Measurements from ENCODE around the gene SLX9. TPM values are rescaled to one million over a fixed set of nuclear protein-coding genes. Genes with fewer than 3 reads are reported as not detected.
A peak's percentile ranks its signal among the peaks of the same experiment; 100 is the strongest.

The SLX9 gene
- total RNA-seq, 1 experiment from 2014 or later, result 74.3 TPM

DNA sequence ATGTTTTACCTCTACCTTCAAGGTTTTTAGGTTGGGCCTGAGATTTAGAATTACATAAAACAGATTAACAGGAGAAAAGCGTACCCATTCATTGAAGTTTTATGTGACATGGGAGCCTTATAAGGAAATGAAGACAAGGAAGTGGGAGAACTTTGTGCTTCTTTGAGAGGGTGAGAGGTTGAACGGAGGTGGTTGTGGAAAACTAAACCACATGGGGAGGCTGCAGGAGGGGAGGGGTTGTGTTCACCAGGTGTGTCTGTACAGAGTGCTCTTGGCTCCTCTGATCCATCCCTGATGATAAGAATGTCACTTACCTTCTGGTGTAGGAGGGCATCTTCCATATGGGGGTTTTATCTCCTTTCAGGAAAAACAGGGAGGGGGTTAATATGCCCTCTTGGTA is 2.7 kb downstream of the SLX9 start:
- no peak overlapping the region for H3K9ac ChIP-seq (ENCODE audit: extremely low read depth, insufficient read length, low read length)
- peaks cover 29 to 53% (median 50%) of the 10 kb centered on the region in 3 experiments; a peak in 6 of 7 replicates for H3K36me3 Mint-ChIP-seq (ENCODE audit: insufficient read depth in 1 of 3, low read depth in 3 of 3)
- H3K23ac ChIP-seq (ENCODE audit: insufficient read length, low read depth, low read length), result no peak overlapping the region
- H3K9me3 ChIP-seq (ENCODE audit: control insufficient read depth, low read depth, low read length), result no peaks in the 10 kb centered on the region
- TF ChIP-seq, protein P1, sequence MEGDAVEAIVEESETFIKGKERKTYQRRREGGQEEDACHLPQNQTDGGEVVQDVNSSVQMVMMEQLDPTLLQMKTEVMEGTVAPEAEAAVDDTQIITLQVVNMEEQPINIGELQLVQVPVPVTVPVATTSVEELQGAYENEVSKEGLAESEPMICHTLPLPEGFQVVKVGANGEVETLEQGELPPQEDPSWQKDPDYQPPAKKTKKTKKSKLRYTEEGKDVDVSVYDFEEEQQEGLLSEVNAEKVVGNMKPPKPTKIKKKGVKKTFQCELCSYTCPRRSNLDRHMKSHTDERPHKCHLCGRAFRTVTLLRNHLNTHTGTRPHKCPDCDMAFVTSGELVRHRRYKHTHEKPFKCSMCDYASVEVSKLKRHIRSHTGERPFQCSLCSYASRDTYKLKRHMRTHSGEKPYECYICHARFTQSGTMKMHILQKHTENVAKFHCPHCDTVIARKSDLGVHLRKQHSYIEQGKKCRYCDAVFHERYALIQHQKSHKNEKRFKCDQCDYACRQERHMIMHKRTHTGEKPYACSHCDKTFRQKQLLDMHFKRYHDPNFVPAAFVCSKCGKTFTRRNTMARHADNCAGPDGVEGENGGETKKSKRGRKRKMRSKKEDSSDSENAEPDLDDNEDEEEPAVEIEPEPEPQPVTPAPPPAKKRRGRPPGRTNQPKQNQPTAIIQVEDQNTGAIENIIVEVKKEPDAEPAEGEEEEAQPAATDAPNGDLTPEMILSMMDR (conservative IDR thresholded peaks at IDR 0.05), result no peak
- no peak overlapping the region for H3K56ac ChIP-seq (ENCODE audit: insufficient read length, low read depth, low read length)
- no peak overlapping the region for H3K14ac ChIP-seq (ENCODE audit: insufficient read depth, low read length)
- H3K23me2 ChIP-seq (ENCODE audit: insufficient read length, low read depth, low read length, poor library complexity, severe bottlenecking), result peaks cover 11% of the 10 kb centered on the region
- no peak overlapping the region for H2BK5ac ChIP-seq (ENCODE audit: insufficient read length, low read length)
- no peaks in the 10 kb centered on the region for H3K27me3 ChIP-seq (ENCODE audit: insufficient read depth, low read length)
- no peaks in the 10 kb centered on the region for H3K4me1 ChIP-seq (ENCODE audit: insufficient read depth, low read length)
- no peak overlapping the region for H4K91ac ChIP-seq (ENCODE audit: insufficient read length, low read depth, low read length)
- DNase-seq, result no peak
- H3K79me1 ChIP-seq (ENCODE audit: insufficient read depth, low read depth, low read length, poor library complexity, severe bottlenecking), result peaks cover 8% of the 10 kb centered on the region
- H3K4me3 Mint-ChIP-seq, result peak overlapping the region in 1 of 2 experiments; percentile 43; a peak in 2 of 5 replicates
- H4K5ac ChIP-seq (ENCODE audit: insufficient read length, low read depth, low read length), result no peak overlapping the region
- peaks cover 3% of the 10 kb centered on the region for H3K27me3 Mint-ChIP-seq (ENCODE audit: low read depth)
- H4K8ac ChIP-seq (replicated peaks; ENCODE audit: insufficient read length, low read depth, low read length), result no peak overlapping the region
- H3K18ac ChIP-seq (ENCODE audit: insufficient read length, low read depth, low read length), result no peak overlapping the region
- H4K20me1 ChIP-seq (ENCODE audit: control insufficient read depth, insufficient read depth, insufficient read length), result no peaks in the 10 kb centered on the region
- H3K4me2 ChIP-seq (ENCODE audit: insufficient read depth, insufficient read length, low read length), result no peak overlapping the region
- H3K4ac ChIP-seq (ENCODE audit: low read depth, low read length), result no peak overlapping the region
- no peak overlapping the region for H3T11ph ChIP-seq (ENCODE audit: low read length)
- no peak overlapping the region for H2BK12ac ChIP-seq (ENCODE audit: insufficient read length, low read depth, low read length)
- H2BK20ac ChIP-seq (ENCODE audit: low read depth, low read length, poor library complexity, severe bottlenecking), result no peak overlapping the region
- no peak overlapping the region for H3K27ac Mint-ChIP-seq
- no peak overlapping the region for H2BK15ac ChIP-seq (ENCODE audit: low read depth, low read length)
- peaks cover 57% of the 10 kb centered on the region; the same call in 1 of the 2 replicates for H3K79me2 ChIP-seq (ENCODE audit: insufficient read depth, low read length)
- H3K27ac ChIP-seq (ENCODE audit: insufficient read length, low read depth, low read length), result no peak overlapping the region
- H3K4me1 Mint-ChIP-seq, result peaks cover 24 to 25% of the 10 kb centered on the region in 2 experiments
- no peak overlapping the region for H2AK5ac ChIP-seq (ENCODE audit: insufficient read length, low read length)
- no peak overlapping the region for H2BK120ac ChIP-seq (ENCODE audit: low read depth, low read length, poor library complexity, severe bottlenecking)
- H2AFZ ChIP-seq (ENCODE audit: low read length), result no peak overlapping the region
- no CpG with 5 or more reads among the region's 2 CpGs for WGBS (ENCODE audit: extremely low coverage, insufficient read length, low lambda C conversion rate)
- H3K9me3 Mint-ChIP-seq, result no peaks in the 10 kb centered on the region; a peak in 1 of 5 replicates
